ENCODE data around the gene MAML3. TPM values are rescaled to one million over a fixed set of nuclear protein-coding genes. Genes with fewer than 3 reads are reported as not detected.
A peak's percentile ranks its signal among the peaks of the same experiment; 100 is the strongest.

MAML3 gene
- total RNA-seq, 1 donor from 2014 or later = 21.8 TPM

GRCh38 chr4:139786494-139787354 lies 367.3 kb downstream of the MAML3 start:
- H3K9me3 Mint-ChIP-seq = no peaks in the 10 kb centered on the region
- no peaks in the 10 kb centered on the region for H3K36me3 Mint-ChIP-seq
- H3K4me1 Mint-ChIP-seq (ENCODE audit: unreplicated experiment) = peaks cover 49% of the 10 kb centered on the region
- no peaks in the 10 kb centered on the region for H3K27me3 Mint-ChIP-seq
- TF ChIP-seq CTCF (conservative IDR thresholded peaks at IDR 0.05) = no peak
- no peak for DNase-seq (ENCODE audit: extremely low spot score, unreplicated experiment)
- peak overlapping the region; percentile 63 for H3K4me3 Mint-ChIP-seq
- H3K27ac Mint-ChIP-seq = peak overlapping the region; percentile 85

DNA sequence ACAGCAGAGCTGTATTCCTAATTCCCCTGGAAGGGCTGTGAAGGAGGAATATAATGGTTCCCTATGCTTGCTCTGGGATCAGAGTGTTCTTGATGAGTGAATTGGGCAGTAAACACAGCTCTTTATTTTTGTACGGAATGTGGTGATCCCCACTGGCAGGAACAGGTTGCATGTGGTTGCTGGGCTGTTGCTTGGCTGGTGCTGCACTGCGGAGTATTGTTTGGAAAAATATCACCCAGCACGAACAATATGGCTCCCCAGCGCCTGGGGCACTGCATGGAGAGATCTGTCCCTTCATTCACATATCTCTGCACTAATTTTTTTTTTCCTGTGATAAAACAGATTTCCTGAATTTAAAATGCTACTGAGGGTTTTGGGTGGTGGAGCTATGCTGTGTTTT lies 368.6 kb downstream of the MAML3 start:
- H3K4me1 Mint-ChIP-seq (ENCODE audit: unreplicated experiment) = peaks cover 47% of the 10 kb centered on the region
- H3K4me3 Mint-ChIP-seq = no peak overlapping the region

GRCh38 chr4:139783741-139784484 lies 370.1 kb downstream of the MAML3 start:
- Mint-ChIP-seq H3K9me3 (no peaks in the 10 kb centered on the region), H3K4me3 (peak overlapping the region; percentile 25), H3K27ac (peak overlapping the region; percentile 75), H3K36me3 (no peaks in the 10 kb centered on the region), H3K4me1 (ENCODE audit: unreplicated experiment) (peaks cover 54% of the 10 kb centered on the region), H3K27me3 (no peaks in the 10 kb centered on the region)
- no peak for TF ChIP-seq CTCF (conservative IDR thresholded peaks at IDR 0.05)
- DNase-seq (ENCODE audit: extremely low spot score, unreplicated experiment) = no peak

More for the DNA sequence above, 368.6 kb downstream of the MAML3 start:
- TF ChIP-seq CTCF (conservative IDR thresholded peaks at IDR 0.05) = no peak
- Mint-ChIP-seq H3K9me3 (no peaks in the 10 kb centered on the region), H3K36me3 (no peaks in the 10 kb centered on the region), H3K27ac (peak overlapping the region; percentile 85), H3K27me3 (no peaks in the 10 kb centered on the region)
- no peak for DNase-seq (ENCODE audit: extremely low spot score, unreplicated experiment)

DNA sequence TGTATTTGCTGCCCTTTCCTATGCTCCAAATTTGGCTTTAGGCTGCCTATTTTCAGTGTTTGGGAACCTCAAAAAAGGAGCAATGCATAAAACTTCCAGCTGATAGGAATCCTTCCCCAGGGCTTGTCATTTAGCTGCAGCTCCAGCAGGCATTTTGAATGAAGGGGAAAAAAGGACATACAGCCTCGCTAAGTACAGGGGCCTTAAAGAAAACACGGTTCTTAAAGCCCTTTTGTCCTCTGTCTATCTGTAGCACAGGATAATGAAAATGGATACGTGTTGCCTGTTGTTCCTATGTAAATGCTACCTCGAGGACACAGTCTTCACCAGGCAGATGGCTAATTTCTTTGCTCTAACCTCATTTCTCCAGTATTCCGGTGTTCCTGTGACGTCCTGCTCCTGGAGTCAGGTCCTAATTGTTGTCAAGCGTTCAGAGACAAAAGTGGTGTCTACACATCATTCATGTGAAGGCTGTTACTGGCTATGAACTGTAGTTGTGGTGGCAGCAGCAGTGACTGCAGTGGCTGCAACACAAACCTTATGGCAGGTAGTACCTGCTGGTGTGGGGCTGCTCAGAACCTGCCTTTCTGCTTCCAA lies 371.0 kb downstream of the MAML3 start:
- H3K27ac Mint-ChIP-seq = peak overlapping the region; percentile 58
- no peak for DNase-seq (ENCODE audit: extremely low spot score, unreplicated experiment)
- no peaks in the 10 kb centered on the region for H3K9me3 Mint-ChIP-seq
- no peaks in the 10 kb centered on the region for H3K27me3 Mint-ChIP-seq
- no peak overlapping the region for H3K4me3 Mint-ChIP-seq
- peaks cover 54% of the 10 kb centered on the region for H3K4me1 Mint-ChIP-seq (ENCODE audit: unreplicated experiment)
- no peaks in the 10 kb centered on the region for H3K36me3 Mint-ChIP-seq
- TF ChIP-seq CTCF (conservative IDR thresholded peaks at IDR 0.05) = no peak

GRCh38 chr4:139781066-139781465 lies 372.9 kb downstream of the MAML3 start:
- H3K4me3 Mint-ChIP-seq = no peak overlapping the region
- no peaks in the 10 kb centered on the region for H3K9me3 Mint-ChIP-seq
- no peak for TF ChIP-seq CTCF (conservative IDR thresholded peaks at IDR 0.05)
- peaks cover 47% of the 10 kb centered on the region for H3K4me1 Mint-ChIP-seq (ENCODE audit: unreplicated experiment)
- H3K36me3 Mint-ChIP-seq = peaks cover 3% of the 10 kb centered on the region
- no peak overlapping the region for H3K27ac Mint-ChIP-seq
- no peaks in the 10 kb centered on the region for H3K27me3 Mint-ChIP-seq
- DNase-seq (ENCODE audit: extremely low spot score, unreplicated experiment) = no peak
